Measurements from ENCODE around the gene OGN. TPM values are rescaled to one million over a fixed set of nuclear protein-coding genes. Genes with fewer than 3 reads are reported as not detected.

The OGN gene
- total and polyA plus RNA-seq, 12 donors, result 3.0 to 33.2 (median 14.4) TPM

- H3K9me3 ChIP-seq (replicated peaks in 1 of 3), result no peaks in the 10 kb centered on the region
- intact Hi-C loops (cut with DNase I), result loop anchor here (10.0 kb wide), 1 partner anchor 293 kb away; no protein-coding TSS in a partner anchor
- H3K4me3 ChIP-seq, result no peak overlapping the region
- TF ChIP-seq CTCF (IDR thresholded peaks at IDR 0.05), result no peak
- no peak for TF ChIP-seq POLR2A (IDR thresholded peaks at IDR 0.05)
- H3K4me1 ChIP-seq (replicated peaks in 1 of 2), result no peaks in the 10 kb centered on the region
- DNase-seq, result no peak
- WGBS, 4 donors, result 94 to 100% (median 100%) methylated on average over 1 of the region's 1 CpG; no CpG with 5 or more reads in 1 of the 4 donors
- H3K27ac ChIP-seq, result no peak overlapping the region
- no peaks in the 10 kb centered on the region for H3K27me3 ChIP-seq
- peaks cover 0 to 5% of the 10 kb centered on the region in 2 donors for H3K36me3 ChIP-seq (replicated peaks in 1 of 2)
Observed at GRCh38 chr9:92341578-92341977, 62.8 kb downstream of the OGN start.

DNA sequence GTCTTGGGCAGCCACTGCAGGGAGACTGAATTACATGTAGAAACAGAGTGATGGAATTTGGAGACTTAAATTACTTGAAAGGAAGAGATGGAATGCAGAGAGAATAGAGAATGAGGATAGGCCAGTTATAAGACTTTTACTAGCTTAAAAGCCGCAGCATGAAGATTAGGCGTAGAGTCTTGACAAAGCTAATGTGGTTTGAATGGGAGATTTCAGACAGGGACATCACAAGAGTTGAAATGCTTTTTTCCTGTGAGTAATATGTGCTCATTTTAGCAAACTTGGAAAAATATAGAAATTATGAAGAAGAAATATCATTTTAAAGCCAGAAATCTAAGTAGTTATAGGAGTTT is 71.1 kb downstream of the OGN start:
- TF ChIP-seq CTCF (IDR thresholded peaks at IDR 0.05) (no peak), POLR2A (IDR thresholded peaks at IDR 0.05) (no peak)
- DNase-seq, result no peak
- H3K4me1 ChIP-seq (replicated peaks in 1 of 2), result no peaks in the 10 kb centered on the region
- H3K4me3 ChIP-seq, result no peak overlapping the region
- intact Hi-C loops (cut with DNase I), result no loop called here
- H3K36me3 ChIP-seq (replicated peaks in 1 of 2), result no peaks in the 10 kb centered on the region
- H3K9me3 ChIP-seq (replicated peaks in 1 of 3), result no peaks in the 10 kb centered on the region
- WGBS, 4 donors, result 80 to 93% (median 88%) methylated on average over 2 of the region's 2 CpGs
- H3K27me3 ChIP-seq, result no peaks in the 10 kb centered on the region
- H3K27ac ChIP-seq, result peak overlapping the region in 1 of 5 donors; percentile 18

Other genes starting within 250 kb of the OGN start
- 100 to 1,000 TPM in 3 of 9 donors, 10 to 100 TPM in 6; 55.5 to 157 (median 85.4) TPM for gene IARS1, start 110.9 kb downstream of the OGN start, total RNA-seq
- gene IARS1, start 110.9 kb downstream of the OGN start, polyA plus RNA-seq, result 100 to 1,000 TPM in 1 of 3 donors, 10 to 100 TPM in 2; 16.8 to 152 (median 19.2) TPM
- 10 to 100 TPM; 13.3 to 43.3 (median 31.0) TPM for gene NOL8, start 79.2 kb downstream of the OGN start, total RNA-seq
- gene NOL8, start 79.2 kb downstream of the OGN start, polyA plus RNA-seq, result 10 to 100 TPM; 33.7 to 55.3 (median 48.7) TPM
- 10 to 100 TPM in 1 of 9 donors, 1 to 10 TPM in 8; 1.1 to 14.0 (median 3.7) TPM for gene CENPP, start 78.6 kb downstream of the OGN start, total RNA-seq
- gene CENPP, start 78.6 kb downstream of the OGN start, polyA plus RNA-seq, result 1 to 10 TPM; 1.8 to 9.4 (median 2.2) TPM
- 10 to 100 TPM in 1 of 9 donors, 1 to 10 TPM in 7, under 1 TPM in 1; 0.72 to 18.1 (median 4.2) TPM for gene OMD, start 19.9 kb upstream of the OGN start, total RNA-seq
- 10 to 100 TPM in 1 of 3 donors, 1 to 10 TPM in 2; 6.4 to 12.3 (median 7.5) TPM for gene OMD, start 19.9 kb upstream of the OGN start, polyA plus RNA-seq
- 10 to 100 TPM in 2 of 9 donors, 1 to 10 TPM in 7; 1.7 to 12.4 (median 6.7) TPM for gene ASPN, start 77.9 kb upstream of the OGN start, total RNA-seq
- 1 to 10 TPM; 2.8 to 5.6 (median 4.6) TPM for gene ASPN, start 77.9 kb upstream of the OGN start, polyA plus RNA-seq
- gene ECM2, start 131.4 kb upstream of the OGN start, total RNA-seq, result 10 to 100 TPM in 5 of 9 donors, 1 to 10 TPM in 4; 3.8 to 22.0 (median 11.8) TPM
- gene ECM2, start 131.4 kb upstream of the OGN start, polyA plus RNA-seq, result 1 to 10 TPM; 5.1 to 7.8 (median 7.2) TPM